H1 (cell line): ENCODE results near the gene HOXC5. TPM values are rescaled to one million over a fixed set of nuclear protein-coding genes. Genes with fewer than 3 reads are reported as not detected.

ENCODE experiments used
- EZH2 ChIP-seq: fragments of 200-600 bp; sonication (generic); IDR thresholded peaks from 2 replicates; pipeline ENCODE4 v1.7.1; 2012; ENCODE audit warnings: low read depth, mild to moderate bottlenecking, moderate library complexity, low read length, inconsistent platforms; ENCODE audit not compliant: severe bottlenecking
- RNF2 ChIP-seq: fragments of 200-900, 300-1000 bp; sonication (generic); IDR thresholded peaks from 2 replicates; pipeline ENCODE4 v1.7.1; 2016; ENCODE audit warnings: borderline replicate concordance, low read depth, mild to moderate bottlenecking, antibody characterized with exemption, low read length; ENCODE audit not compliant: poor library complexity, severe bottlenecking; ENCODE audit errors: missing control alignments
- SAP30 ChIP-seq: fragments of 300-600 bp; sonication (generic); IDR thresholded peaks from 2 replicates; pipeline ENCODE4 v1.7.1; 2012; ENCODE audit warnings: low read length, moderate library complexity, mild to moderate bottlenecking, inconsistent platforms; ENCODE audit not compliant: insufficient read depth, insufficient replicate concordance
- polyA plus RNA-seq, 7 experiments: library from polyadenylated mRNA; depleted of rRNA in 3 of 7; stranded (reverse) in 5 of 7; unstranded in 2 of 7; fragments of >200 nt in 5 of 7; fragments of 200-250 nt in 2 of 7; gene quantifications; 1 replicate in 5 of 7; 2 replicates in 1 of 7; 4 replicates in 1 of 7; pipeline versions ENCODE4 v1.2.1 to v1.2.3, GENCODE V29; 2011 to 2013; ENCODE audit warnings: missing spikeins in 2 of 7, mixed read lengths in 2 of 7
- total RNA-seq: library from RNA; stranded (reverse); fragmentation: NEBNext Ultra II Directional; extraction: Animal tissue kit (Norgen Biotek cat#: 25700); gene quantifications from 2 replicates; pipeline ENCODE4 v1.2.1, GENCODE V29; 2021
- TF ChIP-seq, protein P1 (sequence below): IDR thresholded peaks from 2 replicates; pipeline ENCODE4 v1.6.1; 2012; ENCODE audit warnings: inconsistent platforms
- TF ChIP-seq, protein P2 (sequence below), 3 experiments: IDR thresholded peaks; 1 replicate in 2 of 3; 2 replicates in 1 of 3; pipeline versions ENCODE4 v1.5.1 to v1.6.1; 2011; ENCODE audit warnings: low read length in 3 of 3, mild to moderate bottlenecking in 3 of 3, inconsistent platforms in 2 of 3, low read depth in 1 of 3, moderate library complexity in 1 of 3; ENCODE audit not compliant: insufficient read depth in 1 of 3; ENCODE audit errors: control extremely low read depth in 1 of 3

The HOXC5 gene
- total and polyA plus RNA-seq, 2 of the 8 experiments (the other 6 are each of a cell fraction or from before 2014, with no cell fraction given) = not detected

DNA sequence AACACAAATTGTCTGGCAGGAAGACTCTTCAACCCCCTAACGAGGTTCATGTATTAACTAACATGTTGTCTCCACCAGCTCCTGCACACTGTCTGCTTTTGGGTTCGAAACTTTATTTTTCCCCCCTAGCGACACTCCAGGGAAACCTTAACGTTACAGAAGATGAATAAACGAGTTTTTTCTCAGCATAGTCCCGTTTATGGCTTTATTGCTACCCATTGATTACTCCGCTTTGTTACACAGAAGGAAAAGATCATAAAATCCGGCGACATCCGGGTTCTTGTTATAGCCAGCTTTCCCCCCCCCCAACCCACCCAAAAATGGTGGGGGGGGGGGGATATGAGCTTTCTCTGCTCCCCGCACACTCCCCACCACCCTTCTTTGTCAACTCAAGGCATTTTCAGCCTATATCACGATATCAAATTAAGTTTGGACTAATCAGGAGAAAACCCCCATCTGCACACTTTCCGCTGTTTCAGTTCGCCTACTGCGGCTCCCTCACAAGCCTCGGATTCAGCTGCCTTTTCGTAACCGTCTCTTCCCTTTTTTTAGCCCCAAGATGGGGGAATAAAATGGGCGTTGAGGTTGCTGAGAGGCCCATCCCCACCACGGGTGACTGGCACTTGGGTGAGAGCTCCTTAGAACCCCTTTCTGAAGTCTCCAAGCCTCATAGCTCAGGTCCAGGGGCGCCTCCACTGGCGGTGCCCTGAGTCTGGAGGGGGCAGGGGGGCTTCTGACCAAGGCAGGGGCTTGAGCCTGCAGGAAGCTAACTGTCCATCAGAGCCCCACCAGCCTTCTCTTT, 6.0 kb upstream of the HOXC5 start (continued):
- TF ChIP-seq, protein P1, sequence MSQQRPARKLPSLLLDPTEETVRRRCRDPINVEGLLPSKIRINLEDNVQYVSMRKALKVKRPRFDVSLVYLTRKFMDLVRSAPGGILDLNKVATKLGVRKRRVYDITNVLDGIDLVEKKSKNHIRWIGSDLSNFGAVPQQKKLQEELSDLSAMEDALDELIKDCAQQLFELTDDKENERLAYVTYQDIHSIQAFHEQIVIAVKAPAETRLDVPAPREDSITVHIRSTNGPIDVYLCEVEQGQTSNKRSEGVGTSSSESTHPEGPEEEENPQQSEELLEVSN = no peak
- TF ChIP-seq RNF2 (peak; percentile 90), EZH2 (peak; percentile 37), SAP30 (no peak)
- TF ChIP-seq, protein P2, sequence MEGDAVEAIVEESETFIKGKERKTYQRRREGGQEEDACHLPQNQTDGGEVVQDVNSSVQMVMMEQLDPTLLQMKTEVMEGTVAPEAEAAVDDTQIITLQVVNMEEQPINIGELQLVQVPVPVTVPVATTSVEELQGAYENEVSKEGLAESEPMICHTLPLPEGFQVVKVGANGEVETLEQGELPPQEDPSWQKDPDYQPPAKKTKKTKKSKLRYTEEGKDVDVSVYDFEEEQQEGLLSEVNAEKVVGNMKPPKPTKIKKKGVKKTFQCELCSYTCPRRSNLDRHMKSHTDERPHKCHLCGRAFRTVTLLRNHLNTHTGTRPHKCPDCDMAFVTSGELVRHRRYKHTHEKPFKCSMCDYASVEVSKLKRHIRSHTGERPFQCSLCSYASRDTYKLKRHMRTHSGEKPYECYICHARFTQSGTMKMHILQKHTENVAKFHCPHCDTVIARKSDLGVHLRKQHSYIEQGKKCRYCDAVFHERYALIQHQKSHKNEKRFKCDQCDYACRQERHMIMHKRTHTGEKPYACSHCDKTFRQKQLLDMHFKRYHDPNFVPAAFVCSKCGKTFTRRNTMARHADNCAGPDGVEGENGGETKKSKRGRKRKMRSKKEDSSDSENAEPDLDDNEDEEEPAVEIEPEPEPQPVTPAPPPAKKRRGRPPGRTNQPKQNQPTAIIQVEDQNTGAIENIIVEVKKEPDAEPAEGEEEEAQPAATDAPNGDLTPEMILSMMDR (IDR thresholded peaks at IDR 0.05; ENCODE audit: control extremely low read depth in 1 of 3, insufficient read depth in 1 of 3, low read depth in 1 of 3, low read length in 3 of 3) = no peak
